ENCODE data around the gene LGALS9B.
"Not testable (repeated sequence)": the region's sequence is repeated elsewhere in the genome, so short reads cannot be mapped to it uniquely, and the experiment has no call there.

LGALS9B gene

DNA sequence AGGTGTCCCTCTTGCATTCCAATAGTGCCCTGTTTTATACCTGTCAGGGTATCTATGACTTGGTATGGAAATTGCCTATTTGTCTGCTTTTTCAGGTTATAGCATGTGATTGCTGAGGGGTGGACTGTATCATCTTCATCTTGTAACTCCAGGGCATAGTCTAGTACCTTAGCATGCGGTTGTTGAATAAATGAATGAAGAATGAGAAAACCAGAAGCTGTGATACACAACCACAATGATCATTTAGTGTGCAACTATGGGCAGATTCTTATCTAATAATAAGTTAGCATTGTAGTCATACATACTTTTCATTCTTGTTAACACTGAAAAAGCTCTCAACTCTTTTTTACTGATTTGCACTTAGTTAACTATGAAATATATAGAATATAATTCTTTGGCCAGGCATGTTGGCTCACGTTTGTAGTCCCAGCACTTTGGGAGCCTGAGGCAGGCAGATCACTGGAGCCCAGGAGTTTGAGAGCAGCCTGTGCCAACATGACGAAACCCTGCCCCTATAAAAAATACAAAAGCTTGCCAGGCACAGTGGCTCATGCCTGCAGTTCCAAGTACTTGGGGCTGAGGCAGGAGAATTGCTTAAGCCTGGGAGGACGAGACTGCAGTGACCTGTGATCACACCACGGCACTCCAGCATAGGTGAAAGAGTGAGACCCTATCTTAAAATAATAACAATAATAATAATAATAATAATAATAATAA lies 65.9 kb downstream of the LGALS9B start:
- not testable (repeated sequence) for DNase-seq

DNA sequence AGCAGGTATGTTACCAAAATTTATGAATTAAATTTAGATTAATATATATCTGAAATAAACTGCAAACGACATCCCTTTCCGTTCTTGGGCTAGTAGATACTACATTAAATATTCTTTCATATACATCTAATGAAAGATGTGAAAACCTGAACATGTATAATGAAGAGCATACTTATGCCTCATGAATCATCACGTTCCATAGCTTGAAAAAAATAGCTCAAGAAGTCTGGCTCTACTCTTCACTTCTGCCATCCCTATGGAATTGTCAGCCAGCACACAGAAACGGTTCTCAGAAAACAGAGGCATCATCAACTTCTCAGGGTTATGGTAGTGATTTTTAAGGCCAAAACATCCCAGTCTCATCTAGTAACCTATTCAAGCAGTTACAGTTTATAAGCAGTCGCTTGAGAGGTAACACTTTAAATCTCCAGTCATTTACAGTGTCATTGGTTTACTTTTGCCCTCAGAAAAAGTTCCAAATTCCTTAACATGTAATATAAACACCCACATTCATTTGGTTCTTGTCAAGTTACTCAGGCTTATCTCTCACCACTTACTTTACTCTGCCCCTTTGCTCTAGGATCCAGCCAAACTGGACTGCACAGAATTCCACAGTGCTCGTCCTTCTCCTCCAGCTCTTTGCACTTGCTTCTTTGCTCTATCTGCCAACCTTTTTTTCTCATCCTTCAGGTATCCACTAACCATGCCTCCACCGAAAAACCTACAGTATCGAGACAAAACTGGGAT lies 66.6 kb downstream of the LGALS9B start:
- DNase-seq: not testable (repeated sequence)
